DOHH2 (cell line): ENCODE measurements around the gene TRMT11.
A peak's percentile ranks its signal among the peaks of the same experiment; 100 is the strongest.
"Not testable (repeated sequence)": the region's sequence is repeated elsewhere in the genome, so short reads cannot be mapped to it uniquely, and the experiment has no call there.

Experiments
- H3F3A ChIP-seq: fragments of 200-600 bp; sonication (generic), shearing (Covaris generic); 2 replicates; pipeline ENCODE4 v1.6.0; 2016; ENCODE audit warnings: antibody characterized with exemption, mild to moderate bottlenecking; ENCODE audit not compliant: control insufficient read depth, insufficient read depth
- H3K27ac ChIP-seq: fragments of 200-600 bp; sonication (generic); 2 replicates; pipeline ENCODE4 v1.5.1; 2014; ENCODE audit warnings: low read depth, mild to moderate bottlenecking, low read length, moderate library complexity
- H3K27me3 ChIP-seq: fragments of 200-600 bp; sonication (generic); 2 replicates; pipeline ENCODE4 v1.6.1; 2014; ENCODE audit warnings: mild to moderate bottlenecking, low read length, mixed read lengths; ENCODE audit not compliant: control insufficient read depth
- H3K36me3 ChIP-seq: fragments of 200-600 bp; sonication (generic); 2 replicates; pipeline ENCODE4 v1.6.1; 2014; ENCODE audit warnings: mild to moderate bottlenecking, low read length, moderate library complexity, mixed read lengths; ENCODE audit not compliant: control insufficient read depth
- H3K4me1 ChIP-seq: fragments of 200-600 bp; sonication (generic); 2 replicates; pipeline ENCODE4 v1.6.1; 2014; ENCODE audit warnings: mild to moderate bottlenecking, low read length, mixed read lengths; ENCODE audit not compliant: control insufficient read depth
- H3K4me2 ChIP-seq: fragments of 200-600 bp; sonication (generic); 2 replicates; pipeline ENCODE4 v1.6.0; 2014; ENCODE audit warnings: mild to moderate bottlenecking, low read length, moderate library complexity
- H3K4me3 ChIP-seq: fragments of 200-600 bp; sonication (generic); 2 replicates; pipeline ENCODE4 v1.5.1; 2014; ENCODE audit warnings: mild to moderate bottlenecking, low read length, mixed read lengths
- H3K79me2 ChIP-seq: fragments of 200-600 bp; sonication (generic); 2 replicates; pipeline ENCODE4 v1.6.1; 2014; ENCODE audit warnings: mild to moderate bottlenecking, low read length, mixed read lengths; ENCODE audit not compliant: control insufficient read depth
- H3K9me2 ChIP-seq: fragments of 200-600 bp; sonication (generic); replicated peaks from 2 replicates; pipeline ENCODE4 v1.6.1; 2014; ENCODE audit warnings: mild to moderate bottlenecking, low read length, mixed read lengths; ENCODE audit not compliant: control insufficient read depth
- H3K9me3 ChIP-seq: fragments of 200-600 bp; sonication (generic); 2 replicates; pipeline ENCODE4 v1.6.1; 2014; ENCODE audit warnings: antibody characterized with exemption, low read length, mixed read lengths; ENCODE audit not compliant: control insufficient read depth, insufficient read depth
- H4K20me1 ChIP-seq: fragments of 200-600 bp; sonication (generic); 2 replicates; pipeline ENCODE4 v1.6.0; 2014; ENCODE audit warnings: low read depth, mild to moderate bottlenecking, antibody characterized with exemption, low read length, moderate library complexity; ENCODE audit not compliant: control insufficient read depth, insufficient read depth
- CTCF ChIP-seq: fragments of 200-600 bp; sonication (generic); IDR thresholded peaks from one replicate; pipeline ENCODE4 v1.5.1; 2014; ENCODE audit warnings: antibody characterized with exemption, mild to moderate bottlenecking, low read depth, low read length; ENCODE audit not compliant: poor library complexity, severe bottlenecking
- EZH2phosphoT487 ChIP-seq: fragments of 200-600 bp; sonication (generic); IDR thresholded peaks from 2 replicates; pipeline ENCODE4 v1.6.1; 2017; ENCODE audit warnings: borderline replicate concordance, mild to moderate bottlenecking, antibody characterized with exemption, low read length, moderate library complexity, mixed read lengths

The TRMT11 gene

GRCh38 chr6:125966569-125966968 lies 19.8 kb upstream of the TRMT11 start:
- H3F3A ChIP-seq, result peaks cover 20% of the 10 kb centered on the region
- H3K27ac ChIP-seq, result peak overlapping the region; percentile 91
- TF ChIP-seq EZH2phosphoT487 (no peak), CTCF (peak; percentile 8)
- H3K4me2 ChIP-seq, result peak overlapping the region; percentile 51
- H3K9me2 ChIP-seq, result no peaks in the 10 kb centered on the region
- H3K4me1 ChIP-seq, result peaks cover 53% of the 10 kb centered on the region
- H3K9me3 ChIP-seq, result no peaks in the 10 kb centered on the region
- H4K20me1 ChIP-seq, result no peaks in the 10 kb centered on the region; the same call in 1 of the 2 replicates
- no peaks in the 10 kb centered on the region for H3K27me3 ChIP-seq
- H3K36me3 ChIP-seq, result peaks cover 34% of the 10 kb centered on the region
- peaks cover 90% of the 10 kb centered on the region for H3K79me2 ChIP-seq
- H3K4me3 ChIP-seq, result peak overlapping the region; percentile 34

GRCh38 chr6:125968493-125968892 lies 17.8 kb upstream of the TRMT11 start:
- Histone ChIP-seq H3K79me2 (peaks cover 82% of the 10 kb centered on the region), H3K4me2 (peak overlapping the region; percentile 83), H3F3A (peaks cover 18% of the 10 kb centered on the region), H3K9me3 (no peaks in the 10 kb centered on the region), H4K20me1 (no peaks in the 10 kb centered on the region), H3K27me3 (no peaks in the 10 kb centered on the region), H3K4me3 (peak overlapping the region; percentile 63), H3K27ac (peak overlapping the region; percentile 91), H3K4me1 (peaks cover 54% of the 10 kb centered on the region), H3K9me2 (no peaks in the 10 kb centered on the region), H3K36me3 (peaks cover 41% of the 10 kb centered on the region)
- TF ChIP-seq CTCF (no peak), EZH2phosphoT487 (no peak)

- Histone ChIP-seq H3K27me3 (no peaks in the 10 kb centered on the region), H3K36me3 (peaks cover 59% of the 10 kb centered on the region), H3K4me1 (peaks cover 67% of the 10 kb centered on the region), H3K79me2 (peaks cover 59% of the 10 kb centered on the region), H3K4me2 (peak overlapping the region; percentile 83), H3K27ac (no peak overlapping the region), H4K20me1 (no peaks in the 10 kb centered on the region), H3K4me3 (peak overlapping the region; percentile 63; the same call in 1 of the 2 replicates), H3K9me2 (no peaks in the 10 kb centered on the region), H3F3A (peaks cover 21% of the 10 kb centered on the region), H3K9me3 (no peaks in the 10 kb centered on the region)
- TF ChIP-seq EZH2phosphoT487 (no peak), CTCF (no peak)
These were observed 15.6 kb upstream of the TRMT11 start for GRCh38 chr6:125970760-125971159.

- H3K27ac ChIP-seq, H4K20me1 ChIP-seq, H3K4me3 ChIP-seq, H3K27me3 ChIP-seq, H3K4me2 ChIP-seq, H3K9me2 ChIP-seq, H3K9me3 ChIP-seq: not testable (repeated sequence)
- peaks cover 21% of the 10 kb centered on the region for H3F3A ChIP-seq
- H3K36me3 ChIP-seq, result peaks cover 56% of the 10 kb centered on the region
- H3K4me1 ChIP-seq, result peaks cover 52% of the 10 kb centered on the region
- H3K79me2 ChIP-seq, result peaks cover 45% of the 10 kb centered on the region
These were observed 13.9 kb upstream of the TRMT11 start for GRCh38 chr6:125972478-125972877.
